Stimulated activated CD4-positive, alpha-beta T cell treated with anti-CD3 and anti-CD28 coated beads, Interleukin-2, amount 100 ng/mL, for 4 hours (primary cell): Measurements from ENCODE around the gene ABCA5.

Experiments used
- DNase-seq: peaks from one replicate; pipeline ENCODE4 v3.0.0-alpha.2; 2020; ENCODE audit warnings: low read depth

Gene ABCA5

GRCh38 chr17:69267219-69267618 lies 59.7 kb downstream of the ABCA5 start:
- no peak for DNase-seq

- no peak for DNase-seq
Measured at GRCh38 chr17:69265873-69266272, 61.1 kb downstream of the ABCA5 start.

GRCh38 chr17:69254187-69254586 lies 72.7 kb downstream of the ABCA5 start:
- DNase-seq = no peak

- no peak for DNase-seq
Measured at GRCh38 chr17:69250641-69251040, 76.3 kb downstream of the ABCA5 start.

- no peak for DNase-seq
Measured at GRCh38 chr17:69246726-69247375, 80.1 kb downstream of the ABCA5 start.

GRCh38 chr17:69246202-69246601 lies 80.7 kb downstream of the ABCA5 start:
- no peak for DNase-seq

GRCh38 chr17:69245617-69246016 lies 81.3 kb downstream of the ABCA5 start:
- DNase-seq = no peak

GRCh38 chr17:69239611-69240600 lies 87.0 kb downstream of the ABCA5 start:
- DNase-seq = no peak

- DNase-seq = no peak
Measured at GRCh38 chr17:69236946-69237345, 90.0 kb downstream of the ABCA5 start.

- DNase-seq = no peak
Measured at GRCh38 chr17:69236464-69236863, 90.5 kb downstream of the ABCA5 start.

- DNase-seq = peak; percentile 16
Measured at GRCh38 chr17:69235338-69236058, 91.4 kb downstream of the ABCA5 start.

GRCh38 chr17:69232650-69233049 lies 94.3 kb downstream of the ABCA5 start:
- DNase-seq = no peak

- no peak for DNase-seq
Measured at GRCh38 chr17:69231521-69231920, 95.4 kb downstream of the ABCA5 start.

- DNase-seq = no peak
Measured at GRCh38 chr17:69230939-69231338, 96.0 kb downstream of the ABCA5 start.

GRCh38 chr17:69228576-69228975 lies 98.4 kb downstream of the ABCA5 start, which contains the start of gene ABCA10:
ABCA10 (minus strand) TSS chr17:69228824; CDS start chr17:69225358, 3,466 bp downstream.
- DNase-seq = no peak

- DNase-seq = no peak
Measured at GRCh38 chr17:69228018-69228417, 98.9 kb downstream of the ABCA5 start.

GRCh38 chr17:69227541-69227940 lies 99.4 kb downstream of the ABCA5 start:
- no peak for DNase-seq

GRCh38 chr17:69223809-69224208 lies 103.1 kb downstream of the ABCA5 start:
- no peak for DNase-seq

- no peak for DNase-seq
Measured at GRCh38 chr17:69222707-69223258, 104.2 kb downstream of the ABCA5 start.

- no peak for DNase-seq
Measured at GRCh38 chr17:69220098-69220497, 106.8 kb downstream of the ABCA5 start.

GRCh38 chr17:69218986-69219385 lies 107.9 kb downstream of the ABCA5 start:
- DNase-seq = no peak
